GM12872 (cell line): ENCODE measurements around the gene ZNF496.

Experiments used
- CTCF ChIP-seq: IDR thresholded peaks from 3 replicates; pipeline ENCODE4 v1.5.1; 2011; ENCODE audit warnings: low read depth, mild to moderate bottlenecking, low read length, moderate library complexity; ENCODE audit not compliant: insufficient read depth

The ZNF496 gene

GRCh38 chr1:247370786-247371732 lies 39.4 kb upstream of the ZNF496 start:
- TF ChIP-seq CTCF = no peak

- TF ChIP-seq CTCF = no peak
Observed at GRCh38 chr1:247368490-247369145, 37.0 kb upstream of the ZNF496 start.

GRCh38 chr1:247367786-247368422 lies 36.2 kb upstream of the ZNF496 start:
- no peak for TF ChIP-seq CTCF

- no peak for TF ChIP-seq CTCF
Observed at GRCh38 chr1:247366926-247367645, 35.4 kb upstream of the ZNF496 start.

GRCh38 chr1:247365023-247365422 lies 33.4 kb upstream of the ZNF496 start:
- no peak for TF ChIP-seq CTCF

GRCh38 chr1:247362153-247362552 lies 30.5 kb upstream of the ZNF496 start:
- no peak for TF ChIP-seq CTCF
